NCI-H510A treated with DMSO at 0.1 percent for 48 hours (cell line): ENCODE measurements around the gene HINT1.
A peak's percentile ranks its signal among the peaks of the same experiment; 100 is the strongest.
"Not testable (repeated sequence)": the region's sequence is repeated elsewhere in the genome, so short reads cannot be mapped to it uniquely, and the experiment has no call there.

Experiments used
- DNase-seq: peaks from one replicate; lab custom pipeline; 2025; lab: John Stamatoyannopoulos, UW

Gene HINT1

DNA sequence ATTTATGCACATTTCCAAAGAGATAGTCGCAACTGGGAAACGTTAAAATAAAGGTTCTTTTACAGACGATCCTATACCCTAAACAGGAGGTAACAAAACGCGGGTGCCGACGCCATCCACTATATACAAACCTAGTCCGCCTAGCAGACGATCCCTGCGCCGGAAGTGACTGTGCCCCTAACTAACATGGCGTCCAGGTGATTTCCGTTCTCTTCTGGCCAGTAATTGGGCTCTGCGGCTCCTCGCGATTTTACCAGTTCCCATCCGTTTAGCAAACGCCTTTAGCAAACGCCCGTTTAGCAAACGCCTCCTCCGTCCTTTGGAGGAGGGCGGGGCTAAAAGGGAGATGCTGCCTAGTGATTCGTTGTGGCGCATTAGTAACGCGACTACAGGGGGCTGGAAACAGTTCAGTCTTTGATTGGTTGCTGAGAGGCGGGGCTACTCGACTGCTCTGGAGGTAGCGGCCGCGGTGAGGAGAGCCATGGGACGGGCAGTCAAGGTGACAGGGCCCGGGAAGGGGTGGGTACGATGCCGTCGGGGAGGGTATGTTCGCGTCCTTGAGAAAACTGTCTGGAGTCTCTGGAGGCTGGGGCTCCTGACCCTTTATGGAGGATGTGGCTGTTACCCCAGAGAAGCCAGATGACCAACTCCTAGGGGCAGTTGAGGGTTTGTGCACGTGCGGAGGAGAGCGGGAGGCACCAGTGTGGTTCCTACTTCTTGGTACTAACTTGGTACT lies 5.7 kb upstream of the HINT1 start, which contains the start of gene LYRM7:
Gene LYRM7, plus strand, starts transcription at position 405 of the 736 bp plus-strand sequence. Its CDS starts 77 bp downstream, at position 482.
- DNase-seq, result peak; percentile 94

DNA sequence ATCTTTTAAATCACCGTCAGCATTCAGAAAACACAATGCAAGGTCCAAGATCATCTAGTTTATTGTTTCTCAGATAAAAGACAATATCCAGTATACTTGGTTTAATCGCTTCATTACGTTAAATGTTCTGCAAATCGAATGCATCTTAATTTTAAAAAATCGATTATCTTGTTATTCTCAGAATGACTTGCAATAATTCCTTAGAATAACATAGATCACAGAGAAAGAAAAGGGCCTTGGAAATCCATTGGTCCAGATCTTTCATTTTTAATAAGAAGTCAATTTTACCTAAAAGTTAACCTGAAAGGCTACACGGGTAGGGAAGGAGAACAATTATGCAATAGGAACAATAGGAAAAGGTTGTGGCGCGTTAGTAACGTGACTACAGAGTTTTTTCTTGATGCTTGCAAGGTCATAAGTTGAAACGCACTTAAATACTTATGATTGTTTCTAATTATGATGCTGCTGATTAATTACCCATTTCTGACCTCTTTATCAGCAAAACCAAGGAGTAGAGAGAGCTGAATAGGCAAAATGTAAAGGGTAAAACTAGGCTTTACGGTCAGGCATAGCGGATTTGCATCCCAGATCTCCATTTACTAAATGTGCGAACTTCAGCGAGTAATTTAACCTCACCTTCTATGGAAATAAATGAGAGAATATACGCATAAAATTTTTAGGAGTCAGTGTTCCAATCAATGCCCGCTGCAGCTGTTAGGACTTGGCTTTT lies 4.9 kb upstream of the HINT1 start:
- DNase-seq, result peak; percentile 4

DNA sequence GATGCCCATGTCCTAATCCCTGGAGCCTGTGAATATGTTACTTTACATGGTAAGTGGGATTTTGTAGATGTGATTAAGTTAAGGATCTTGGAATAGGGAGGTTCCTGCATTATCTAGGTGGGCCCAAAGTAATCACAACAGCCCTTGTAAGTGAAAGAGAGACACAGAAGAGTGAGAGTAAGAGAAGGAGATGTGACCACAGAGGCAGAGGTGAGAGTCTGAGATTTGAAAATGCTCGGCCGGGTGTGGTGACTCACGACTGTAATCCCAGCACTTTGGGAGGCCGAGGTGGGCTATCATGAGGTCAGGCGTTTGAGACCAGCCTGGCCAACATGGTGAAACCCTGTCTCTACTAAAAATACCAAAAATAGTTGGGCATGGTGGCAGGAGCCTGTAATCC lies 2.6 kb upstream of the HINT1 start:
- no peak for DNase-seq

DNA sequence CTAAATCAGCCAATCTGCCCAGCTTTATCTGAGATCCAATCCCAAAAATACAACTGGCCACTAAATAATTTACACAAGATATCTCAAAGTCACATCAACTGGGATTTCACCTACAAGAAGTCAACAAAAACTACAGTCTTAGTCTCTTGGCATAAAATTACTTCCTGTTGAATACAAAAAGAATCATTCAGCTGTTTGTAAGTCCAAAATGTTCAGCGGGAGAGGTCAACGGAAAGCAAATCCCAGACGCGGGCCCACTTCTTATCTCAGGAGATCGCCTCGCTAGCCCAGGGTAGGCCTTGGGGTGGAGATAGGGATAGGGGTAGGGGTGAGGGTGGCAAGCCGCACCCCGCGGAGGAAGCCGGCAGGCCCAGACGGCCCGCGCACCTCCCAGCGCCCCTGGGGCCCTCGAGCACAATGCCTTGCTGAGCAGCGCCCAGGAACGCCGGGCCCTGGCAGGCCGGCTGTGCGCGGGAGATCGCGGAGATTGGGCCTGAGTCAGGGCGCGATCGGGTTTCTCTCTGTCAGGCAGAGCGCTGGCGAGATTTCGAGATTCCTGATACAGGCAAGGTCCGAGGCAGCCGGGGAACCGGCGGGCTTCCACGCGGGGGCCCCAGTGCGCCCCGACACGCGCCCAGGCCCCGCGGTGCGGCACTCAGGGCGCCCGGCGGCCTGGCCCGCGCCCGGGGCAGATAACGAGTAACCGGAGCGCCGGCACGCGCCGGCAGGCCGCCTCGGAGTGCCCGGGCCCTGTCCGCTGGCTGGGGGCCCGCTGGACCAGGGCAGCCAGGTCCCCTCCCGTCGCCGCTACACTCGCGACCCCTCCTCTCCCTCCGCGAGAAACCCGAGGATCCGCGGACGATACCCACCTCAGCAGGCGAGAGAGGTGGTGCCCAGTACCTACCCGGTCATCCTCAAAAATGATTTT lies 601 bp downstream of the HINT1 start:
- DNase-seq, result peak; percentile 34

DNA sequence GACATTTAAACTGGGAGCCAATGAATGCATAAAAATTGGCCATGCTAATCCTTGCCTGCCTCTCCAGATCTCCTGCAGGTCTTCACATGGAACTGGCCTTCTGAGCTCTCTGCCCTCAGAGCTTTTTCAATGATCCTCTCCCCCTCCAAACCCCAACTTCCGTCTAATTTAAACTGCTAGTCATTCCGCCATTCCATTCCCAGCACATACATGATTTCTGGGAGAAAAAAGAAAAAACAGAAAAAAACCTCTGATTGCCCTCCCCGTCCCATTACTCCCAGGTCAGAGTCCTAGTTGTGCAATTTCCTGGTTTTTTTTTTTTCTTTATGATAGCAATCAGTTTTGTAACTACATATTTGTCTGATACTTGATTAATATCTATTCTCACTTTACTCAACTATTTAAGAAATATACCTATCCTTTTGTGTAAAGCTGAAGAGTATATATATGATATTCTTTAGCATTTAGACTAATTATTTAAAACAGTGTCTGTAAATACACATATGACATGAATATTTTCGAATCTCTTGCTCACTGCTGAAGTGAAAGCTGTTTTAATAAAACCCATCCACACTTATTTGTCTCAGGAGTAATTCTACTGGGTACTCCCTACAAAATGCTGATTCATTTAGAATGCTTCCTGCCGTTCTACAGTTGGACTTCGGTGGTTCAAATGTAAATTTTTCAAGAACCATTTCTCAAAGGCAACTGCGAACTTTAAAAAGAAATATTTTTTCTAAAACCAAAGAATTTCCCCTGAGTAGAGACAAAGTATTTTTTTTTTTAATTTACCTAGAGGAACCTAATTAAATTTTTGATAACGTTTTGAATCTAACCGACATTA lies 1.6 kb downstream of the HINT1 start:
- DNase-seq, result peak; percentile 9

DNA sequence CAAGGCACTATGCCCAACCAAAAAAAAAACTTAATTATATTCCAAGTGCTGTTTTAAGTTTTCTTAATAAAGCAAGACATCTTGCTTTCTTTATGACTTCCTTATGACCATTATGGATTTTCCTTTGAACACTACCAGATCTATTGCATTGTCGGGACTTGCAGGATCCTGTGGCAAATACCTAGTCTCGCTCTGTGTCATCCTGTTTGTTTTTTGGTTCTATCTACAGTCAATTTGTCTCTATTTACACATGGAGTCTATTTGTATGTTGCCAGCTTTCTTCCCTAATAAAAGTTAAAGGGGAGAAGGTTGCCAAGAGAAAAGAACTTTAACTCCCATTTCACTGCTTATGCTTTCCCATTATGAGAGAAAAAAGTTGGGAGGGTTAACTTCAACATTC lies 4.9 kb downstream of the HINT1 start:
- no peak for DNase-seq

DNA sequence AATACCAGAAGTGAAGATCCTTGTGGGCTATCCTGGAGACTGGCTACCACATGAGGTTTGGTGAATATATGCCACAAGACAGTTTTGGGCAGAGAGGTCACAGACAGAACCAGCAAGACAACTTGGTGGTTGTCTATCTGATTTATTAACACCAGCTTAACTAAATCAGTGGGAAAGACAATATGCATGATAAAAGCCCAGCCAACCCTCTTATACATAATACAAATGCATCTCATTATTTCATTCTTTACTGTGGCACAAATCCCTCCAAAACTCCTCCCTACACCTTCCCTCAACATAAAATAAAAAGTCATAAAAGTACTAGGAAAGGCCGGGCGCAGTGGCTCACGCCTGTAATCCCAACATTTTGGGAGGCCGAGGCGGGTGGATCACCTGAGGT lies 8.1 kb downstream of the HINT1 start:
- no peak for DNase-seq

DNA sequence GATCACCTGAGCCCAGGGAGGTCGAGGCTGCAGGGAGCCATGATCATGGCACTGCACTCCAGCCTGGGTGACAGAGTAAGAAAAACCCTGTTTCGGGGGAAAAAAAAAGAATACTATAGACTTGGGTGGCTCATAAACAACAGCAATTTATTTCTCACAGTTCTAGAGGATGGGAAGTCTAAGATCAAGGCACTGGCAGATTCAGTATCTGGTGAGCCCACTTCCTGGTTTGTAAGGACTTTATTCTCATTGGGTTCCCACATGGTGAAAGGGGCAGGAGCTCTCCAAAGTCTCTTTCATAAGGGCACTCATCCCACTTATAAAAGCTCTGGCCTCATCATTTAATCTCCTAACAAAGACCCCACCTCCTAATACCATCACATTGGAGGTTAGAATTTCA lies 8.7 kb downstream of the HINT1 start:
- no peak for DNase-seq

DNA sequence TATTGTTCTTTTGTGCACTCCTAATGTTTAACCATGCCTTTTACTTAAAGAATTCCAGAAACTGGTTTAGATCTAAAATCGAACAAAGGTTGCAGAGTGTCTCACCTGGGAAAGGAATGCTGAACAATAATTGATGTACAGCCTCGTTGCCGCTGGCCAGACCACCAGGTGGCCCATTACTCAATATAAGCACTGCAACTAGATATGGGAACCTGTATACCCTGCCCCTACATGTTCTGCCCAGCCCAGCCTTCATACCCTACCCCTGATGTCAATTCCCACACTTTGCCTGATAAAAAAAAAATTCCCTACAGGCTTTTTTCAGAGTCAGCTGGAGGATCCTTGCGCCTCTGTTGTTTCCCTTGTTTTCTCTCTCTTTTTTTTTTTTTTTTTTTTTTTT lies 13.8 kb downstream of the HINT1 start:
- no peak for DNase-seq

DNA sequence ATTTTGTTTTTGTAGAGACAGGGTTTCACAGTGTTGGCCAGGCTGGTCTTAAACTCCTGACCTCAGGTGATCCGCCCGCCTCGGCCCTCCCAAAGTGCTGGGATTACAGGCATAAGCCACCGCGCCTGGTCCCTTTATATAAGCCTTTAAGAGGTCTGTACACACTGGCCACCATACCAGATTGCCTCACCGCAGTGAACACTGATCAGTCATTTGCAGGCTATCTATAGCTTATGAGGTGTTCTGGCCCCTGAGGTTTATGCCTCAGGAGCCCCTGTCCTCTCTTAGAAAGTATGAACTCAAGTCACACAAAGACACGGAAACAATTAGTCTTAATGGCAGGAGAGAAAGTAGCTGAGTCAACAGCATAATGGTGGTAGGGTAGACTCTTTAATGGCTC lies 14.6 kb downstream of the HINT1 start:
- DNase-seq, result no peak

DNA sequence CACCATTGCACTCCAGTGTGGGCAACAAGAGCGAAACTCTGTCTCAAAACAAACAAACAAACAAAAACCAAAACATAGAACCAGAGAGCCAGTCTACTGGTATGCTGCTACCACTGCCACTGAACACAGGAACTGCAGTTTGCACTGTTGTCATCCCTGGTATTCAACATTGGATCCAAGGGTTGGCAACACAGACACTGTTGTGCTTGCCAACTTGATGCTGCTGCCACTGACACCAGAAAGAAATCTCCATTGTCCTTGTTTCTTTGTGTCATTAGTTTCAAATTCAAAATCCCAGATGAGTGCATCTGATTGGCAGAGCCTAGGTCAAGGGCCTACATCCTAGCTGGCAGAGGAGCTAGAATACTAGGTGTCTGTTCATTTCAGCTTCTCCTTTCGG lies 16.2 kb downstream of the HINT1 start:
- DNase-seq, result no peak

DNA sequence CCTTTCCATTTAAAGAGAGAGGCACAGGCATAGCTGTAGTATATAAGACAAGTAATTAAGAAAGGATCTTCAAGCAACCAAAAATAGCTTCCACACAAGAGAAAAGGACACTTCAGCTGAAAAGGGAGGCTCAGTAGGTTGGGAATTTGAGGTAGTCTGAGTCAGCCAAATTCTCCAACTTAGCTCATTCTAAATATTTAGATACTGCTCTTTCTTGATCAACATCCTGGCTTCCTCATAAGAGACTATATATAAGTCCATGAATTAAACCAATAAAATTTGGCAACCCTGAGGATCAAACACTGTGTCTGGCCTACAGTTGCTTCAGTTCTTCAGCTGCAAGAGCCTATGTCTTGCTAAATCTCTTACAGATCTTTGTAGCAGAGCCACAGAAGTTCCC lies 17.8 kb downstream of the HINT1 start:
- DNase-seq, result no peak

DNA sequence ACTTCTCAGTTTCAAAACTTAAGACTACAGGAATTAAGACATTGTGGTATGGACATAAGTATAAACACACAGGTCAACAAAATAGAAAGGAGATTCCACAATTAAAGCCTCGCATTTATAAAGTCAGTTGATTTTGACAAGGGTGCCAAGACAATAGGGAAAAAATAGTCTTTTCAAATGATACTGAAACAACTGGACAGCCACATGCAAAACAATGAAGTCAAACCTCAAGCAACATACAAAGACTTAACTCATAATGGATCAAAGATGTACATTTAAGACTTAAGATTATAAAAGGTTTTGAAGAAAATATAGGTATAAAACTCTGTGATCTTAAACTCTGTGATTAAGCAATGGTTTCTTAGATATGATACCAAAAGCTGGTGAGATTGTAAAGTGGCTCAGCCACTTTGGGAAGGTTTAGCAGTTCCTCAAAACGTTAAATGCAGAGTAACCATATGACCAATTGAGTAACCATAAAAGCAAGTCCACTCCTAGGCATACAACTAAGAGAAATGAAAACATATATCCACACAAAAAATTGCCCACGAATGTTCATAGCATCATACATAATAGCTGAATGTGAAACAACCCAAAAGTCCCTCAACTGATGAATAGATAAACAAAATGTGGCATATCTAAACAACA lies 22.0 kb downstream of the HINT1 start:
- DNase-seq, result no peak

DNA sequence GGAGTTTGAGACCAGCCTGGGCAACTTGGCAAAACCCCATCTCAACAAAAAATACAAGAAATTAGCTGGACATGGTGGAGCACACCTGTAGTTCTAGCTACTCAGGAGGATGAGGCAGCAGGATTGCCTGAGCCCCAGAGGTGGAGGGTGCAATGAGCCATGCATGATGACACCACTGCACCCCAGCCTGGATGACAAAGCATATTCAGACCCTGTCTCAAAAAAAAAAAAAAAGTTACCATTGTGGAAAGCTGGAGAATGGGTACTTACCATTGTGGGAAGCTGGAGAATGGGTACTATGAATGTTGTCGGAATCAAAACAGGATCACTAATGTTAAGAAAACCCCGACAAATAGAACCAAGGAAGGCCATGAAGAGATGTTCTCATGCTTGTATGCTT lies 25.7 kb downstream of the HINT1 start:
- DNase-seq, result no peak

DNA sequence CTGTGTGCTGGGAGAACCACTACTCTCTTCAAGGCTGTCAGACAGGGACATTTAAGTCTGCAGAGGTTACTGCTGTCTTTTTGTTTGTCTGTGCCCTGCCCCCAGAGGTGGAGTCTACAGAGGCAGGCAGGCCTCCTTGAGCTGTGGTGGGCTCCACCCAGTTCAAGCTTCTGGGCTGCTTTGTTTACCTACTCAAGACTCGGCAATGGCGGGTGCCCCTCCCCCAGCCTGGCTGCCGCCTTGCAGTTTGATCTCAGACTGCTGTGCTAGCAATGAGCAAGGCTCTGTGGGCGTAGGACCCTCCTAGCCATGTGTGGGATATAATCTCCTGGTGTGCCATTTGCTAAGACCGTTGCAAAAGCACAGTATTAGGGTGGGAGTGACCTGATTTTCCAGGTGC lies 26.6 kb downstream of the HINT1 start:
- not testable (repeated sequence) for DNase-seq

DNA sequence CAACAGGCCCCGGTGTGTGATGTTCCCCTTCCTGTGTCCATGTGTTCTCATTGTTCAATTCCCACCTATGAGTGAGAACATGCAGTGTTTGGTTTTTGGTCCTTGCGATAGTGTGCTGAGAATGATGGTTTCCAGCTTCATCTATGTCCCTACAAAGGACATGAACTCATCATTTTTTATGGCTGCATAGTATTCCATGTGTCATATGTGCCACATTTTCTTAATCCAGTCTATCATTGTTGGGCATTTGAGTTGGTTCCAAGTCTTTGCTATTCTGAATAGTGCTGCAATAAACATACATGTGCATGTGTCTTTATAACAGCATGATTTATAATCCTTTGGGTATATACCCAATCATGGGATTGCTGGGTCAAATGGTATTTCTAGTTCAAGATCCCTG lies 32.0 kb downstream of the HINT1 start:
- DNase-seq, result not testable (repeated sequence)

DNA sequence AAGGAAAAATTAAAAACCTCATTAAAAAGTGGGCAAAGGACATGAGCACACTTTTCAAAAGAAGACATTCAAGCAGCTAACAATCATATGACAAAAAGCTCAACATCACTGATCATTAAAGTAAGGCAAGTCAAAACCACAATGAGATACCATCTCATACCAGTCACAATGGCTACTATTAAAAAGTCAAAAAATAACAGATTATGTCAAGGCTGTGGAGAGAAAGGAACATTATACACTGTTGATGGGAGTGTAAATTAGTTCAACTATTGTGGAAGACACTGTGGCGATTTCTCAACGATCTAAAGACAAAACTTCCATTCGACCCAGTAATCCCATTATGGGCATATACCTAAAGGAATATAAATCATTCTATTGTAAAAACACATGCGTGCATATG lies 35.8 kb downstream of the HINT1 start:
- no peak for DNase-seq

DNA sequence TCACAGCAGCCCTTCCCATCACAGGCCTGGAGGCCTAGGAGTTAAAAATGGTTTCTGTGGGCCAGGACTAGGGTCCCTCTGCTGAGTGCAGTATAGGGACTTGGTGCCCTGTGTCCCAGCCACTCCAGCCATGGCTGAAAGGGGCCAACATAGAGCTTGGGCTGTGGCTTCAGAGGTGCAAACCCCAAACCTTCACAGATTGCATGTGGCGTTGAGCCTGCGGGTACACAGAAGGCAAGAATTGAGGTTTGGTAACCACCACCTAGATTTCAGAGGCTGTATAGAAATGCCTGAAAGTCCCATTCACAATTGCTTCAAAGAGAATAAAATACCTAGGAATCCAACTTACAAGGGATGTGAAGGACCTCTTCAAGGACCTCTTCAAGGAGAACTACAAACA lies 37.8 kb downstream of the HINT1 start:
- DNase-seq, result not testable (repeated sequence)

DNA sequence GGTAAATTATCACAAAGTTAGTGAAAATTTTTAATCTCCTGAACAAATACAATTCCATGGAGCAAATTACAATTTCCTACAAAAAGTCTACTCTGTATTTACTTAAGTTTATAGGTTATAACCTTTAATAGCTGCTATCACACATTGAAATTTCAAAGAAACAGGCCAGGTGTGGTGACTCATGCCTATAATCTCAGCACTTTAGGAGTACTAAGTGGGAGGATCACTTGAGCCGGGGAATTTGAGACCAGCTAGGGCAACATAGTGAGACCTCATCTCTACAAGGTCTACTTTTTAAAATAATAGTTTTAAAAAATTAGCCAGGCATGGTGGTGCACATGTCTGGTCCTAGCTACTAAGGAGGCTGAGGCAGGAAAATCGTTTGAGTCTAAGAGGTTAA lies 50.3 kb downstream of the HINT1 start:
- DNase-seq, result no peak

DNA sequence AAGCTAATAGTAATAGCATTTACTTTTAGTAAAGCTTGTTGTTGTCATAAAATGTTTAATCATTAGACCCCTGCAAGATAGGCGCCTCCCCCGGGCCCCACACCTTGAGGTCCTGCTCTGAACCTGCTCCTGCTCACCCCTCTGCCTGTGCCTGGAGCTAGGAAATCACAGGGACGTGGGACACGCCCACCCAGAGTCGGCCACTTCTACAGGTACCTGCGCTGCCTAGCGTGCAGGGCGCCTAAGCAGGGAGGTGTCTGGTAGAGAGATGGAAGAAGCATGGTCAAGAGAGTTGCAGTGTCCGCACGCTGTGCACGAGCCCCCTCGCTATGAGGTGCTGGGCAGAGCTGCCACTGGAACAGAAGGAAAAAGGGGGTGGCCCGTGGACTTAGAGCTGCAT lies 52.6 kb downstream of the HINT1 start:
- DNase-seq, result no peak

DNA sequence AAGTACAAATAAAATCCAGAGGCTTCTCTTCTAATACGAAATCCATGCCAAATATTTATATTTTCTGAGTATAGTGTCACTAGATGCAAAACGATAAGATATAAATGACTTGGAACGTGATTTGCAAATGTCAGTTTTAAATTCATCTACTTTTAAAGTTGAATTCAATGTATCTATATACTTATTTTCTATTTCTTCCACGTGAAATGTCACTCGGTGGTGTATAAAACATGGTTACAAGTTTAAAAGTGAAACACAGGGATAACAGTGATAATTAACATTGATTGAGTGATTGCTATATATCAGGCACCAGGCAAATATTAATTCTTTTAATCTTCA lies 54.8 kb downstream of the HINT1 start:
- DNase-seq, result no peak
